ENCODE results near the gene ADAMTSL1.

Gene ADAMTSL1

GRCh38 chr9:18611971-18612370 is 138.0 kb downstream of the ADAMTSL1 start:
- ATAC-seq, result no peak

GRCh38 chr9:18614116-18614515 is 140.2 kb downstream of the ADAMTSL1 start:
- no peak for ATAC-seq

GRCh38 chr9:18614651-18615050 is 140.7 kb downstream of the ADAMTSL1 start:
- no peak for ATAC-seq

GRCh38 chr9:18616976-18617375 is 143.0 kb downstream of the ADAMTSL1 start:
- ATAC-seq, result no peak

- ATAC-seq, result no peak
These were observed 143.8 kb downstream of the ADAMTSL1 start for GRCh38 chr9:18617759-18618158.

- ATAC-seq, result no peak
These were observed 144.9 kb downstream of the ADAMTSL1 start for GRCh38 chr9:18618862-18619261.

GRCh38 chr9:18622186-18622836 is 148.4 kb downstream of the ADAMTSL1 start:
- ATAC-seq, result no peak

GRCh38 chr9:18623221-18624079 is 149.5 kb downstream of the ADAMTSL1 start:
- no peak for ATAC-seq

GRCh38 chr9:18626046-18626698 is 152.2 kb downstream of the ADAMTSL1 start:
- no peak for ATAC-seq

- no peak for ATAC-seq
These were observed 155.2 kb downstream of the ADAMTSL1 start for GRCh38 chr9:18629136-18629535.

- ATAC-seq, result no peak
These were observed 158.9 kb downstream of the ADAMTSL1 start for GRCh38 chr9:18632632-18633403.

GRCh38 chr9:18636781-18637180 is 162.8 kb downstream of the ADAMTSL1 start:
- ATAC-seq, result no peak

- ATAC-seq, result no peak
These were observed 164.7 kb downstream of the ADAMTSL1 start for GRCh38 chr9:18638371-18639249.

- no peak for ATAC-seq
These were observed 166.0 kb downstream of the ADAMTSL1 start for GRCh38 chr9:18639911-18640310.

- no peak for ATAC-seq
These were observed 185.1 kb downstream of the ADAMTSL1 start for GRCh38 chr9:18658804-18659705.

GRCh38 chr9:18660001-18660400 is 186.0 kb downstream of the ADAMTSL1 start:
- no peak for ATAC-seq

- ATAC-seq, result no peak
These were observed 188.4 kb downstream of the ADAMTSL1 start for GRCh38 chr9:18662320-18662719.

- ATAC-seq, result no peak
These were observed 192.0 kb downstream of the ADAMTSL1 start for GRCh38 chr9:18665947-18666346.

GRCh38 chr9:18666348-18666747 is 192.4 kb downstream of the ADAMTSL1 start:
- no peak for ATAC-seq

- no peak for ATAC-seq
These were observed 193.2 kb downstream of the ADAMTSL1 start for GRCh38 chr9:18666986-18667772.
